Measurements from ENCODE around the gene SNX22.

DNA sequence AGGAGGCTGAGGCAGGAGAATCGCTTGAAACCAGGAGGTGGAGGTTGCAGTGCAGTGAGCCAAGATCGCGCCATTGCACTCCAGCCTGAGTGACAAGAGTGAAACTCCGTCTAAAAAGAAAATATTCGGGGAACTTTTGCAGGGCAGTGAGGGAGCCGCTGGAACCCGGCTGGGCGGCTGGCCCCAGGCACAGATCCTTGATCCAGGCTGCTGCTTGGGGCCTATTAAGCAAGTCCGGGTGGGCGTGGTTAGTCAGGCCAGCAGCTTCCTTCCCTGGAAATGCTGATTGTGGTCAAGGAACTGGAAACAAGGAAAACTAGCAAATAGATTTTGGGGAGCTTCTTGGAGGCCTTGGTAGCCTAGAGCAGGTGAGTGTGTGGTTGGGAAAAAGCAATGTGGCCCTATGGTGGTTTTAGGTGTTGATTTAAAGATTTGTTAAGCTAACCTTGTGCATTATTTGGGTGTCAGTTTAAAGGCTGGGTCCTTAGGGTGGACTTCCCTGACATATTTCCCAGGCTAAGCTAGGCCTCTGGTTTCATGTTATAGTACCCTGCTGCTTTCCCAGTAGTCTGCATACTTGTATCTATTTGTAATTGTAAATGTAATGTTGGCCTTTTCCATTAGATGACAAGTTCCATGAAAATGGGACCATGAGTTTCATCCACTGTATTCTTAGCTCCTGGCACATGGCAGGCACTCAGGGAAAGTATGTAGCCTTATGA, 17.7 kb upstream of the SNX22 start:
- TF ChIP-seq EZH2 (optimal IDR thresholded peaks at IDR 0.05; ENCODE audit: low read depth, low read length), result no peak
- TF ChIP-seq, protein P1, sequence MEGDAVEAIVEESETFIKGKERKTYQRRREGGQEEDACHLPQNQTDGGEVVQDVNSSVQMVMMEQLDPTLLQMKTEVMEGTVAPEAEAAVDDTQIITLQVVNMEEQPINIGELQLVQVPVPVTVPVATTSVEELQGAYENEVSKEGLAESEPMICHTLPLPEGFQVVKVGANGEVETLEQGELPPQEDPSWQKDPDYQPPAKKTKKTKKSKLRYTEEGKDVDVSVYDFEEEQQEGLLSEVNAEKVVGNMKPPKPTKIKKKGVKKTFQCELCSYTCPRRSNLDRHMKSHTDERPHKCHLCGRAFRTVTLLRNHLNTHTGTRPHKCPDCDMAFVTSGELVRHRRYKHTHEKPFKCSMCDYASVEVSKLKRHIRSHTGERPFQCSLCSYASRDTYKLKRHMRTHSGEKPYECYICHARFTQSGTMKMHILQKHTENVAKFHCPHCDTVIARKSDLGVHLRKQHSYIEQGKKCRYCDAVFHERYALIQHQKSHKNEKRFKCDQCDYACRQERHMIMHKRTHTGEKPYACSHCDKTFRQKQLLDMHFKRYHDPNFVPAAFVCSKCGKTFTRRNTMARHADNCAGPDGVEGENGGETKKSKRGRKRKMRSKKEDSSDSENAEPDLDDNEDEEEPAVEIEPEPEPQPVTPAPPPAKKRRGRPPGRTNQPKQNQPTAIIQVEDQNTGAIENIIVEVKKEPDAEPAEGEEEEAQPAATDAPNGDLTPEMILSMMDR (IDR thresholded peaks at IDR 0.05; ENCODE audit: low read length), result no peak
- no peak for TF ChIP-seq EZH2phosphoT487 (IDR thresholded peaks at IDR 0.05; ENCODE audit: low read length)
